ENCODE data around the gene PDE6A. TPM values are rescaled to one million over a fixed set of nuclear protein-coding genes. Genes with fewer than 3 reads are reported as not detected.

The PDE6A gene
- total RNA-seq, 4 donors from 2014 or later, result not detected

DNA sequence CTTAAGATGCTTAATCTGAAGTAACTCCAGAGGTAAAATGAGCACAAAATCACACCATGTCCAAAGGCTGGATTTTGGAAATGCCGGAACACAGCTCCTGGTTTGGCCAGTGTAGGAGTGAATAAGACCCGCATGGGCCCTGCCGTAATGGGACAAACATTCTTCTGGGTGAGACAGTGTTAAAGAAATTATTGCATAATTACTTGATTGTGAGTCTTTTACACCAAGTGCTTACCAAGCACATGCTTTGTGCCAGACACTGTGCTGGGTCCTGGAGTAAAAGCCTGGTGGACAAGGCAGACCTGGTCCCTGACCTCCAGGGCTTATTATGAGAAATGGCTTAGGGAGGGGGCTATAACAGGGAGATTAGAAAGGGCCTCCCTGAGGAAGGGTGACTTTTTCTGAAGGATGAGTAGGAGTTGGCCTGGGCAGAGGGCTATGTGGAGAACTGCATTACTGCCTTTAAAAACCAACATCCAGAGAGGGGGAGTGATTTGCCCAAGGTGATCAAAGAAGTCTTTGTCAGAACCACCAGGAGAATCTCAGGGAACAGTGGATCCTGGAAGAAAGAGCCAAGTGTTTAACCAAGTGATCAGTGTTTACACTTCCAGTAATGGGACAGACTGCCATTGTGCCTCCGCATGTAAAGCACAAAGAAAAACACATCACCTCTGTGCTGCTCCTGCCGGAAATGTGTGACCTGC, 3.5 kb downstream of the PDE6A start:
- no peaks in the 10 kb centered on the region for H3K9me3 ChIP-seq
- no peaks in the 10 kb centered on the region for H3K36me3 ChIP-seq
- H3K4me3 ChIP-seq, result no peak overlapping the region
- H3K4me1 ChIP-seq, result peaks cover 5 to 11% (median 7%) of the 10 kb centered on the region in 4 donors
- TF ChIP-seq CTCF (IDR thresholded peaks at IDR 0.05) (no peak), POLR2A (IDR thresholded peaks at IDR 0.05; ENCODE audit: low read depth) (no peak), EP300 (IDR thresholded peaks at IDR 0.05) (no peak), POLR2AphosphoS5 (IDR thresholded peaks at IDR 0.05) (no peak)
- DNase-seq (ENCODE audit: extremely low spot score), result no peak
- no peaks in the 10 kb centered on the region for H3K27me3 ChIP-seq
- H3K27ac ChIP-seq (replicated peaks in 1 of 4), result no peak overlapping the region
- intact Hi-C loops (cut with DNase I), result no loop called here
- 65% methylated on average over 5 of the region's 5 CpGs for WGBS

GRCh38 chr5:149940077-149940574, 4.5 kb downstream of the PDE6A start:
- TF ChIP-seq EP300 (IDR thresholded peaks at IDR 0.05) (no peak), POLR2A (IDR thresholded peaks at IDR 0.05; ENCODE audit: low read depth) (no peak), CTCF (IDR thresholded peaks at IDR 0.05) (no peak), POLR2AphosphoS5 (IDR thresholded peaks at IDR 0.05) (no peak)
- Histone ChIP-seq H3K36me3 (no peaks in the 10 kb centered on the region), H3K4me1 (peaks cover 5 to 11% (median 7%) of the 10 kb centered on the region in 4 donors), H3K27me3 (no peaks in the 10 kb centered on the region), H3K4me3 (no peak overlapping the region), H3K9me3 (no peaks in the 10 kb centered on the region), H3K27ac (replicated peaks in 1 of 4) (no peak overlapping the region)
- no peak for DNase-seq (ENCODE audit: extremely low spot score)
- WGBS, result 76% methylated on average over 9 of the region's 9 CpGs
- intact Hi-C loops (cut with DNase I), result no loop called here

DNA sequence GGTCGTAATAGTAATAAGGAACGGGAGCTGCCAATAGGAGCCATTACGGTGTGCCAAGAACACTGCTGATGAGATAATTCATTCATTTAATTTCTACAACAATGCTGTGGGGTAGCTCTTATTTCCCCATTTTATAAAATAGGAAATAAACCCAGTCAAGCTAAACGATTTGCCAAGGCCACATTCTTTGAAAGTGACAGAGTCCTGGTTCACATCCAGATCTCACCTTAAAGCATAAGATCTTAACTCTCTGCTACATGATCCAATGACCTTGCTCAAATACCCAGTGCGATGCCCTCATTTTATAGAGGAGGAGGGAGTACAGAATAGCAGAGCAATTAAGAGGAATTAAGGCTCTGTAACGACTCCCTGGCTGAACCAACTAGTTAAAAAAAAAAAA, 5.0 kb downstream of the PDE6A start:
- DNase-seq (ENCODE audit: extremely low spot score), result no peak
- Histone ChIP-seq H3K36me3 (no peaks in the 10 kb centered on the region), H3K27ac (replicated peaks in 1 of 4) (no peak overlapping the region), H3K4me3 (no peak overlapping the region), H3K9me3 (no peaks in the 10 kb centered on the region), H3K4me1 (peaks cover 5 to 11% (median 7%) of the 10 kb centered on the region in 4 donors), H3K27me3 (no peaks in the 10 kb centered on the region)
- no peak for TF ChIP-seq POLR2AphosphoS5 (IDR thresholded peaks at IDR 0.05)
- WGBS, result 73% methylated on average over 6 of the region's 6 CpGs
- intact Hi-C loops (cut with DNase I), result no loop called here

DNA sequence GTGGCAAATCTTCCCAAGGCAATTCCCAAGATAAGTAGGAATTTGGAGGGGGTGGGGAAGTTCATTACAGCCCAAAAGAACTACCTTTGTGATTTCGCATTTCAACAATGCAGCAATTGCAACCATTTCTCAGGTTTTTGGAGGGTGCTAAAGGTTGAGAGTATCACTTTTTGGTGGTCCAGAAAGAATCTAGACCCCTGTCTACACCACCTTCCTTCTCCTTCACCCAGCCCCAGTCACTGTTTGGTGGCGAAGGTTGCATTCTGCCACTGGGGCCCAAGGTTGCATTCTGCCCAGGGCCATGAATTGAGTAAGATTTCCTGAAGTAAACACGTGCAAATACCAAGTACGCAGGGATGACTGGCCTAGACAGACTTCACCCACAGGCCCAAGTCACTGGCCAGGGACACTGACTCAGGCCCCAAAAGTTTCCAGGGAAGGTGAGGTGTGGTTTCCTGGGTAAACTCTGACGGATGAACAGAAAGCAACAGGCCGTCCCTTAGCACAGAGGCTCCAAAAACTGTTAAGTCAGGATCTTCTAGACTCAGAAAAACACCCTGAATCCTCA, 5.7 kb downstream of the PDE6A start:
- intact Hi-C loops (cut with DNase I), result no loop called here
- WGBS, result 74% methylated on average over 6 of the region's 6 CpGs
- no peaks in the 10 kb centered on the region for H3K9me3 ChIP-seq
- H3K27me3 ChIP-seq, result no peaks in the 10 kb centered on the region
- no peaks in the 10 kb centered on the region for H3K36me3 ChIP-seq
- no peak overlapping the region for H3K4me3 ChIP-seq
- no peak overlapping the region for H3K27ac ChIP-seq (replicated peaks in 1 of 4)
- TF ChIP-seq EP300 (IDR thresholded peaks at IDR 0.05), result no peak
- no peak for TF ChIP-seq CTCF (IDR thresholded peaks at IDR 0.05)
- no peak for TF ChIP-seq POLR2AphosphoS5 (IDR thresholded peaks at IDR 0.05)
- no peak for TF ChIP-seq POLR2A (IDR thresholded peaks at IDR 0.05; ENCODE audit: low read depth)
- no peak for DNase-seq (ENCODE audit: extremely low spot score)
- peaks cover 5 to 11% (median 7%) of the 10 kb centered on the region in 4 donors for H3K4me1 ChIP-seq

DNA sequence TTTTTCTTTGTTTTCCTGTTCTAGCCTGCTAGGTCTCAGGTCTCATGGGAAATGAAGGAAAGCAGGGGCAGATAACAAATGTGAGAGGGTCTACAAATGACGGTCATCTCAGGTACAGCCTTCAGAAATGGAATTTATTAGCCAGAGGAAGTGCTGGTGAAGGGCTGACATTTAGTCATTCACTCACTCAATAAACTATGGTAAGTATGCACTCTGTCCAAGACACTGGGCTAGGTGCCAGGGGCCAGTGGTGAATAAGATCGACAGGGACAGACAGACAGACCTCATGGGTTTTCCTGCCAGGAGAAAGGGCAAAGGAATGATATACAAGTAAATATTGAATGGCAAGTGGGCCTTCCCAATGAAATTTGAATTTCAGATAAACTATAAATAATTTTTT, 6.3 kb downstream of the PDE6A start:
- H3K4me3 ChIP-seq, result no peak overlapping the region
- no peak overlapping the region for H3K27ac ChIP-seq (replicated peaks in 1 of 4)
- H3K27me3 ChIP-seq, result no peaks in the 10 kb centered on the region
- H3K4me1 ChIP-seq, result peaks cover 5 to 11% (median 7%) of the 10 kb centered on the region in 4 donors
- DNase-seq (ENCODE audit: extremely low spot score), result no peak
- WGBS, result 34% methylated on average over 2 of the region's 2 CpGs
- no peak for TF ChIP-seq POLR2AphosphoS5 (IDR thresholded peaks at IDR 0.05)
- TF ChIP-seq POLR2A (IDR thresholded peaks at IDR 0.05; ENCODE audit: low read depth), result no peak
- no peak for TF ChIP-seq CTCF (IDR thresholded peaks at IDR 0.05)
- H3K36me3 ChIP-seq, result no peaks in the 10 kb centered on the region
- H3K9me3 ChIP-seq, result no peaks in the 10 kb centered on the region
- intact Hi-C loops (cut with DNase I), result no loop called here
